Daoy (cell line): Measurements from ENCODE around the gene RFT1. TPM values are rescaled to one million over a fixed set of nuclear protein-coding genes. Genes with fewer than 3 reads are reported as not detected.

ENCODE experiments used
- total RNA-seq: library from RNA; depleted of rRNA; stranded (reverse); fragments of >200 nt; shearing (Covaris generic); gene quantifications from 2 replicates; pipeline ENCODE4 v1.2.3, GENCODE V29; 2014; rRNA removed

Gene RFT1
- total RNA-seq, 1 experiment from 2014 or later: 12.3 TPM

Other genes with a start within 250 kb of the RFT1 start
- 6.3 and 16.9 TPM in 2 replicates for gene STIMATE, start 232.9 kb downstream of the RFT1 start, total RNA-seq
- gene SFMBT1, start 84.4 kb downstream of the RFT1 start, total RNA-seq: 11.7 and 18.3 TPM in 2 replicates
- gene PRKCD, start 30.8 kb upstream of the RFT1 start, total RNA-seq: 0.30 and 0.80 TPM in 2 replicates
- gene TKT, start 125.6 kb upstream of the RFT1 start, total RNA-seq: 197 and 212 TPM in 2 replicates
- gene DCP1A, start 217.1 kb upstream of the RFT1 start, total RNA-seq: 9.0 and 18.0 TPM in 2 replicates